Panc1 (cell line): ENCODE measurements around the gene PCCA. TPM values are rescaled to one million over a fixed set of nuclear protein-coding genes. Genes with fewer than 3 reads are reported as not detected.

Source experiments
- ATAC-seq: fragments of 200-7000 bp; cut with Tn5 transposase; 2 replicates; pipeline ENCODE4 v1.9.1; 2020; ENCODE audit warnings: mild to moderate bottlenecking, moderate library complexity
- BruUV-seq: library from RNA; stranded (reverse); fragments of 400-500 nt; replicated peaks from 2 replicates; lab custom pipeline; 2021; lab: Mats Ljungman, UMichigan
- CTCF ChIA-PET: fragments of 300-600 bp; sonication (Branson Sonifier 250); formaldehyde crosslinking; loops from one replicate; lab custom pipeline; 2022; ENCODE audit warnings: antibody characterized with exemption; lab: Charles Lee
- POLR2A ChIA-PET: fragments of 300-600 bp; sonication (Branson Sonifier 250); formaldehyde crosslinking; loops from one replicate; lab custom pipeline; 2022; ENCODE audit warnings: antibody characterized with exemption; lab: Charles Lee
- DNase-seq: peaks from one replicate; pipeline ENCODE4 v3.0.0-alpha.2; 2010; ENCODE audit warnings: low read depth, low spot score
- H3K27ac ChIP-seq: 2 replicates; pipeline ENCODE4 v1.5.1; 2011; ENCODE audit warnings: mild to moderate bottlenecking, low read length, inconsistent platforms
- H3K27me3 ChIP-seq: fragments of 200-500 bp; sonication (Bioruptor generic); 2 replicates; pipeline ENCODE4 v1.6.0; 2014; ENCODE audit warnings: low read length, inconsistent platforms; ENCODE audit not compliant: control insufficient read depth, insufficient read depth
- H3K36me3 ChIP-seq: fragments of 200-500 bp; sonication (Bioruptor generic); 2 replicates; pipeline ENCODE4 v1.5.1; 2014; ENCODE audit warnings: inconsistent platforms, mild to moderate bottlenecking, low read length, moderate library complexity; ENCODE audit not compliant: control insufficient read depth, insufficient read depth
- H3K4me1 ChIP-seq: 2 replicates; pipeline ENCODE4 v1.5.1; 2011; ENCODE audit warnings: inconsistent platforms, mild to moderate bottlenecking, low read length, moderate library complexity; ENCODE audit not compliant: control insufficient read depth, insufficient read depth
- H3K4me3 ChIP-seq, 2 experiments: 2 replicates each; pipeline ENCODE4 v1.5.1; 2011 to 2012; ENCODE audit warnings: low read depth in 2 of 2, low read length in 2 of 2, mild to moderate bottlenecking in 2 of 2, inconsistent platforms in 1 of 2, moderate library complexity in 1 of 2
- H3K9me3 ChIP-seq: fragments of 200-500 bp; sonication (Bioruptor generic); 2 replicates; pipeline ENCODE4 v1.5.1; 2014; ENCODE audit warnings: low read depth, mild to moderate bottlenecking, inconsistent platforms, low read length, moderate library complexity; ENCODE audit not compliant: control insufficient read depth, insufficient read depth
- POLR2AphosphoS5 ChIP-seq: IDR thresholded peaks from 2 replicates; pipeline ENCODE4 v1.6.1; 2012; ENCODE audit warnings: mild to moderate bottlenecking, low read depth, low read length, moderate library complexity
- REST ChIP-seq, 2 experiments: IDR thresholded peaks; 2 replicates each; pipeline ENCODE4 v1.6.1; 2011 to 2012; ENCODE audit warnings: low read depth in 2 of 2, control low read depth in 1 of 2, low read length in 1 of 2, mild to moderate bottlenecking in 1 of 2, moderate library complexity in 1 of 2; ENCODE audit not compliant: insufficient read depth in 1 of 2
- SIN3A ChIP-seq: IDR thresholded peaks from 2 replicates; pipeline ENCODE4 v1.6.1; 2012; ENCODE audit warnings: low read depth, mild to moderate bottlenecking, low read length, moderate library complexity, borderline replicate concordance; ENCODE audit not compliant: insufficient read depth
- TCF7L2 ChIP-seq: IDR thresholded peaks from 2 replicates; pipeline ENCODE4 v1.6.1; 2011; ENCODE audit warnings: mild to moderate bottlenecking, low read depth, low read length, inconsistent platforms
- in situ Hi-C: cut with HindIII; loops from 2 replicates; pipeline ENCODE4 v1.10.0; 2016; ENCODE audit warnings: low sequenced_read_pairs, low pct_unique_long_range_greater_than_20kb
- intact Hi-C: fragments of 100-400 bp; cut with micrococcal nuclease; formaldehyde crosslinking; loops from one replicate; pipeline ENCODE4 v1.10.0; 2022; ENCODE audit not compliant: unreplicated experiment
- total RNA-seq: library from RNA; stranded (reverse); gene quantifications from one replicate; pipeline ENCODE4 v1.2.1, GENCODE V29; 2021; ENCODE audit not compliant: unreplicated experiment
- TF ChIP-seq, protein P1 (sequence below): fragments of 450-650 bp; IDR thresholded peaks from 2 replicates; pipeline ENCODE4 v1.5.1; 2017; ENCODE audit warnings: mild to moderate bottlenecking

Gene PCCA
- total RNA-seq, 1 experiment from 2014 or later: 14.7 TPM

- H3K27me3 ChIP-seq: no peaks in the 10 kb centered on the region
- BruUV-seq: no TSS peak
- no peak overlapping the region for H3K4me3 ChIP-seq
- no peak for ATAC-seq
- DNase-seq: no peak
- no peaks in the 10 kb centered on the region for H3K9me3 ChIP-seq
- ChIA-PET CTCF (no interaction called here), POLR2A (no interaction called here)
- intact Hi-C loops: no loop called here
- no peaks in the 10 kb centered on the region for H3K36me3 ChIP-seq
- H3K27ac ChIP-seq: no peak overlapping the region
- in situ Hi-C loops: no loop called here
- TF ChIP-seq SIN3A (no peak), REST (IDR thresholded peaks at IDR 0.05; ENCODE audit: insufficient read depth in 1 of 2, low read depth in 2 of 2, low read length in 1 of 2) (no peak), POLR2AphosphoS5 (no peak), TCF7L2 (no peak)
- TF ChIP-seq, protein P1, sequence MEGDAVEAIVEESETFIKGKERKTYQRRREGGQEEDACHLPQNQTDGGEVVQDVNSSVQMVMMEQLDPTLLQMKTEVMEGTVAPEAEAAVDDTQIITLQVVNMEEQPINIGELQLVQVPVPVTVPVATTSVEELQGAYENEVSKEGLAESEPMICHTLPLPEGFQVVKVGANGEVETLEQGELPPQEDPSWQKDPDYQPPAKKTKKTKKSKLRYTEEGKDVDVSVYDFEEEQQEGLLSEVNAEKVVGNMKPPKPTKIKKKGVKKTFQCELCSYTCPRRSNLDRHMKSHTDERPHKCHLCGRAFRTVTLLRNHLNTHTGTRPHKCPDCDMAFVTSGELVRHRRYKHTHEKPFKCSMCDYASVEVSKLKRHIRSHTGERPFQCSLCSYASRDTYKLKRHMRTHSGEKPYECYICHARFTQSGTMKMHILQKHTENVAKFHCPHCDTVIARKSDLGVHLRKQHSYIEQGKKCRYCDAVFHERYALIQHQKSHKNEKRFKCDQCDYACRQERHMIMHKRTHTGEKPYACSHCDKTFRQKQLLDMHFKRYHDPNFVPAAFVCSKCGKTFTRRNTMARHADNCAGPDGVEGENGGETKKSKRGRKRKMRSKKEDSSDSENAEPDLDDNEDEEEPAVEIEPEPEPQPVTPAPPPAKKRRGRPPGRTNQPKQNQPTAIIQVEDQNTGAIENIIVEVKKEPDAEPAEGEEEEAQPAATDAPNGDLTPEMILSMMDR: no peak
- H3K4me1 ChIP-seq: no peaks in the 10 kb centered on the region
Measured at GRCh38 chr13:100273552-100273951, 184.7 kb downstream of the PCCA start.

GRCh38 chr13:100274942-100275506 lies 186.1 kb downstream of the PCCA start:
- intact Hi-C loops (no loop called here), in situ Hi-C loops (no loop called here)
- no peaks in the 10 kb centered on the region for H3K36me3 ChIP-seq
- DNase-seq (no peak), ATAC-seq (no peak)
- H3K4me1 ChIP-seq: no peaks in the 10 kb centered on the region
- H3K4me3 ChIP-seq: no peak overlapping the region
- H3K27ac ChIP-seq: no peak overlapping the region
- ChIA-PET POLR2A (no interaction called here), CTCF (no interaction called here)
- BruUV-seq: no TSS peak
- no peaks in the 10 kb centered on the region for H3K27me3 ChIP-seq
- no peak for TF ChIP-seq TCF7L2
- TF ChIP-seq SIN3A: no peak
- TF ChIP-seq, protein P1: no peak
- TF ChIP-seq POLR2AphosphoS5: no peak
- no peak for TF ChIP-seq REST (IDR thresholded peaks at IDR 0.05; ENCODE audit: insufficient read depth in 1 of 2, low read depth in 2 of 2, low read length in 1 of 2)
- no peaks in the 10 kb centered on the region for H3K9me3 ChIP-seq
